Neural cell (in vitro differentiated cells): ENCODE data around the gene RUNX1. TPM values are rescaled to one million over a fixed set of nuclear protein-coding genes. Genes with fewer than 3 reads are reported as not detected.

Experiments
- H2AFZ ChIP-seq: fragments of 200-600, 300-800 bp; sonication (generic), shearing (Covaris generic); 2 replicates; pipeline ENCODE4 v1.6.0; 2014; ENCODE audit warnings: low read depth, mild to moderate bottlenecking, antibody characterized with exemption, low read length, moderate library complexity
- H3F3A ChIP-seq: fragments of 200-600 bp; shearing (Covaris generic); 2 replicates; pipeline ENCODE4 v1.6.1; 2016; ENCODE audit warnings: mild to moderate bottlenecking, moderate library complexity, mixed read lengths, antibody characterized with exemption, low read length; ENCODE audit not compliant: insufficient read depth, poor library complexity, severe bottlenecking
- H3K27ac ChIP-seq: fragments of 200-600, 300-800 bp; sonication (generic), shearing (Covaris generic); 2 replicates; pipeline ENCODE4 v1.5.1; 2014; ENCODE audit warnings: mild to moderate bottlenecking, low read length, moderate library complexity
- H3K27me3 ChIP-seq: fragments of 300-800, 200-600 bp; sonication (generic), shearing (Covaris generic); 2 replicates; pipeline ENCODE4 v1.6.0; 2014; ENCODE audit warnings: mild to moderate bottlenecking, low read depth, low read length, moderate library complexity; ENCODE audit not compliant: insufficient read depth
- H3K36me3 ChIP-seq: fragments of 300-800, 200-600 bp; sonication (generic), shearing (Covaris generic); 2 replicates; pipeline ENCODE4 v1.5.1; 2014; ENCODE audit warnings: mild to moderate bottlenecking, antibody characterized with exemption, low read length, moderate library complexity; ENCODE audit not compliant: insufficient read depth
- H3K4me2 ChIP-seq: fragments of 300-800, 200-600 bp; sonication (generic), shearing (Covaris generic); 2 replicates; pipeline ENCODE4 v1.6.0; 2014; ENCODE audit warnings: mild to moderate bottlenecking, low read length
- H3K4me3 ChIP-seq: fragments of 300-800, 200-600 bp; sonication (generic), shearing (Covaris generic); 2 replicates; pipeline ENCODE4 v1.5.1; 2014; ENCODE audit warnings: mild to moderate bottlenecking, low read length, moderate library complexity
- H3K79me2 ChIP-seq: fragments of 200-600 bp; shearing (Covaris generic); replicated peaks from 2 replicates; pipeline ENCODE4 v1.6.0; 2014; ENCODE audit warnings: mild to moderate bottlenecking, low read length, moderate library complexity; ENCODE audit not compliant: insufficient read depth
- H3K9ac ChIP-seq: fragments of 300-800, 200-600 bp; sonication (generic), shearing (Covaris generic); 2 replicates; pipeline ENCODE4 v1.6.1; 2016; ENCODE audit warnings: mild to moderate bottlenecking, low read length, mixed read lengths
- H3K9me2 ChIP-seq: fragments of 200-600 bp; shearing (Covaris generic); 2 replicates; pipeline ENCODE4 v1.6.1; 2016; ENCODE audit warnings: mild to moderate bottlenecking, low read length, mixed read lengths; ENCODE audit not compliant: insufficient read depth
- H3K9me3 ChIP-seq: fragments of 200-600, 300-800 bp; sonication (generic), shearing (Covaris generic); 2 replicates; pipeline ENCODE4 v1.6.1; 2016; ENCODE audit warnings: mild to moderate bottlenecking, mixed run types, low read length, moderate library complexity, mixed read lengths
- H4K20me1 ChIP-seq: fragments of 200-600 bp; shearing (Covaris generic); 2 replicates; pipeline ENCODE4 v1.6.1; 2016; ENCODE audit warnings: mild to moderate bottlenecking, mixed run types; ENCODE audit not compliant: insufficient read depth
- EP300 ChIP-seq: fragments of 450-650 bp; conservative IDR thresholded peaks from 2 replicates; pipeline ENCODE4 v1.6.1; 2014; ENCODE audit warnings: antibody characterized with exemption, mild to moderate bottlenecking, moderate library complexity; ENCODE audit not compliant: poor library complexity, severe bottlenecking
- EZH2 ChIP-seq: fragments of 200-600, 300-800 bp; shearing (Covaris generic), sonication (generic); IDR thresholded peaks from 2 replicates; pipeline ENCODE4 v1.6.1; 2014; ENCODE audit warnings: antibody characterized with exemption, low read length, borderline replicate concordance, mild to moderate bottlenecking; ENCODE audit not compliant: insufficient read depth, poor library complexity, severe bottlenecking
- MXI1 ChIP-seq: fragments of 450-650 bp; conservative IDR thresholded peaks from 2 replicates; pipeline ENCODE4 v1.6.1; 2014; ENCODE audit warnings: antibody characterized with exemption, mild to moderate bottlenecking; ENCODE audit not compliant: poor library complexity, severe bottlenecking
- POLR2AphosphoS5 ChIP-seq: IDR thresholded peaks from 2 replicates; pipeline ENCODE4 v1.6.1; 2012
- RAD21 ChIP-seq: fragments of 450-650 bp; conservative IDR thresholded peaks from 2 replicates; pipeline ENCODE4 v1.6.1; 2014; ENCODE audit warnings: antibody characterized with exemption, mild to moderate bottlenecking, moderate library complexity
- SMC3 ChIP-seq: fragments of 450-650 bp; conservative IDR thresholded peaks from 2 replicates; pipeline ENCODE4 v1.6.1; 2014; ENCODE audit warnings: antibody characterized with exemption, mild to moderate bottlenecking, moderate library complexity; ENCODE audit not compliant: poor library complexity
- TAF1 ChIP-seq: IDR thresholded peaks from 2 replicates; pipeline ENCODE4 v1.6.1; 2012; ENCODE audit warnings: low read depth
- polyA plus RNA-seq: library from polyadenylated mRNA; depleted of rRNA; stranded (reverse); fragments of >200 nt; gene quantifications from 2 replicates; pipeline ENCODE4 v1.2.3, GENCODE V29; 2014
- TF ChIP-seq, protein P1 (sequence below): IDR thresholded peaks from 2 replicates; pipeline ENCODE4 v1.6.1; 2012; ENCODE audit warnings: borderline replicate concordance
- TF ChIP-seq, protein P2 (sequence below): fragments of 450-650 bp; IDR thresholded peaks from 2 replicates; pipeline ENCODE4 v1.5.1; 2014; ENCODE audit warnings: antibody characterized with exemption, mild to moderate bottlenecking, moderate library complexity; ENCODE audit not compliant: poor library complexity, severe bottlenecking

Gene RUNX1
- polyA plus RNA-seq, 1 donor from 2014 or later: not detected

DNA sequence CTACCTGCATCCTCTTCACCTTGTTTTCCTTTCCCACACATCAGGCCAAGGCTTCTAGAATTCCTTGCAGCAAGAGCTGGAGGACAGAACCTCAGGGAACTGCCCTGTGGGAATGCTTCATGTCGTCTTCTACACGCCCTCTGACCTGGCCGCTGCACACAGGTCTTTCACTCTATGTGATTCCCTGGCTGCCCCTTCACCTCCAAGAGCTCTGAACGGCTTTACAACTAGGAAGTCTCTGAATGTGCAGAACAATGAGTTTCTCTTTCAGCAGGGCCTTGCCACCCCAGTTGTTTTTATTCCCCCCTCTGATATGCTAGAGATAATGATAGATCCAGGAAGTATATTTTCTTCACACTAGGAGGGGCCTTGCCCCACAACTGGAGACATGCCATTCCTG, 237.7 kb downstream of the RUNX1 start:
- Histone ChIP-seq H3K4me3 (no peak overlapping the region), H3K27ac (no peak overlapping the region), H3F3A (no peaks in the 10 kb centered on the region), H3K9ac (no peak overlapping the region), H3K4me2 (no peak overlapping the region), H3K9me3 (no peaks in the 10 kb centered on the region), H4K20me1 (peaks cover 2% of the 10 kb centered on the region), H3K36me3 (no peaks in the 10 kb centered on the region), H3K27me3 (no peaks in the 10 kb centered on the region), H3K9me2 (no peaks in the 10 kb centered on the region), H3K79me2 (no peaks in the 10 kb centered on the region), H2AFZ (no peak overlapping the region)
- TF ChIP-seq MXI1 (no peak), TAF1 (no peak), EP300 (no peak), SMC3 (no peak), RAD21 (no peak), EZH2 (no peak), POLR2AphosphoS5 (no peak)
- TF ChIP-seq, protein P1, sequence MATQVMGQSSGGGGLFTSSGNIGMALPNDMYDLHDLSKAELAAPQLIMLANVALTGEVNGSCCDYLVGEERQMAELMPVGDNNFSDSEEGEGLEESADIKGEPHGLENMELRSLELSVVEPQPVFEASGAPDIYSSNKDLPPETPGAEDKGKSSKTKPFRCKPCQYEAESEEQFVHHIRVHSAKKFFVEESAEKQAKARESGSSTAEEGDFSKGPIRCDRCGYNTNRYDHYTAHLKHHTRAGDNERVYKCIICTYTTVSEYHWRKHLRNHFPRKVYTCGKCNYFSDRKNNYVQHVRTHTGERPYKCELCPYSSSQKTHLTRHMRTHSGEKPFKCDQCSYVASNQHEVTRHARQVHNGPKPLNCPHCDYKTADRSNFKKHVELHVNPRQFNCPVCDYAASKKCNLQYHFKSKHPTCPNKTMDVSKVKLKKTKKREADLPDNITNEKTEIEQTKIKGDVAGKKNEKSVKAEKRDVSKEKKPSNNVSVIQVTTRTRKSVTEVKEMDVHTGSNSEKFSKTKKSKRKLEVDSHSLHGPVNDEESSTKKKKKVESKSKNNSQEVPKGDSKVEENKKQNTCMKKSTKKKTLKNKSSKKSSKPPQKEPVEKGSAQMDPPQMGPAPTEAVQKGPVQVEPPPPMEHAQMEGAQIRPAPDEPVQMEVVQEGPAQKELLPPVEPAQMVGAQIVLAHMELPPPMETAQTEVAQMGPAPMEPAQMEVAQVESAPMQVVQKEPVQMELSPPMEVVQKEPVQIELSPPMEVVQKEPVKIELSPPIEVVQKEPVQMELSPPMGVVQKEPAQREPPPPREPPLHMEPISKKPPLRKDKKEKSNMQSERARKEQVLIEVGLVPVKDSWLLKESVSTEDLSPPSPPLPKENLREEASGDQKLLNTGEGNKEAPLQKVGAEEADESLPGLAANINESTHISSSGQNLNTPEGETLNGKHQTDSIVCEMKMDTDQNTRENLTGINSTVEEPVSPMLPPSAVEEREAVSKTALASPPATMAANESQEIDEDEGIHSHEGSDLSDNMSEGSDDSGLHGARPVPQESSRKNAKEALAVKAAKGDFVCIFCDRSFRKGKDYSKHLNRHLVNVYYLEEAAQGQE: no peak
- TF ChIP-seq, protein P2, sequence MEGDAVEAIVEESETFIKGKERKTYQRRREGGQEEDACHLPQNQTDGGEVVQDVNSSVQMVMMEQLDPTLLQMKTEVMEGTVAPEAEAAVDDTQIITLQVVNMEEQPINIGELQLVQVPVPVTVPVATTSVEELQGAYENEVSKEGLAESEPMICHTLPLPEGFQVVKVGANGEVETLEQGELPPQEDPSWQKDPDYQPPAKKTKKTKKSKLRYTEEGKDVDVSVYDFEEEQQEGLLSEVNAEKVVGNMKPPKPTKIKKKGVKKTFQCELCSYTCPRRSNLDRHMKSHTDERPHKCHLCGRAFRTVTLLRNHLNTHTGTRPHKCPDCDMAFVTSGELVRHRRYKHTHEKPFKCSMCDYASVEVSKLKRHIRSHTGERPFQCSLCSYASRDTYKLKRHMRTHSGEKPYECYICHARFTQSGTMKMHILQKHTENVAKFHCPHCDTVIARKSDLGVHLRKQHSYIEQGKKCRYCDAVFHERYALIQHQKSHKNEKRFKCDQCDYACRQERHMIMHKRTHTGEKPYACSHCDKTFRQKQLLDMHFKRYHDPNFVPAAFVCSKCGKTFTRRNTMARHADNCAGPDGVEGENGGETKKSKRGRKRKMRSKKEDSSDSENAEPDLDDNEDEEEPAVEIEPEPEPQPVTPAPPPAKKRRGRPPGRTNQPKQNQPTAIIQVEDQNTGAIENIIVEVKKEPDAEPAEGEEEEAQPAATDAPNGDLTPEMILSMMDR: no peak

DNA sequence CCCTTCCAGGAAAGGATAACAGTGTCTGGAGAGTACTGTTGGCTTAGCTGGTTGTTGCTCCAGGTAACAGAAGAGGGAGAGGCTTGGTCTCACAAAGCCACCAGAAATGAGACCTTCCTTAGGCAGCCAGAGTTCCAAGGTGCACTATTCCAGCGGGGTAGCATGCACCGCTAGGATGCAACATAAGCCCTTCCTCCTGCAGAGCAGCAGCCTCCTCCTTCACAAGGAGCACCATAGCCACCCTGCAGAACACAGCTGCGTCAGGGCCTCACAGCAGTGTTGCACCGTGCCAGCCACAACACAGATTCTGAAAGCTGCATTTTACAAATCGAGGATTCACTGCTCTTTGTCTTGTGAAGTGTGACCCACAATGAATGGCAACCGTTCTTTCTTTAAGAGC, 238.3 kb downstream of the RUNX1 start:
- Histone ChIP-seq H3K4me2 (no peak overlapping the region), H3K4me3 (no peak overlapping the region), H3K9me2 (no peaks in the 10 kb centered on the region), H3K27me3 (no peaks in the 10 kb centered on the region), H3K9me3 (no peaks in the 10 kb centered on the region), H3F3A (no peaks in the 10 kb centered on the region), H4K20me1 (peaks cover 2% of the 10 kb centered on the region), H3K36me3 (no peaks in the 10 kb centered on the region), H3K79me2 (no peaks in the 10 kb centered on the region), H3K27ac (no peak overlapping the region), H2AFZ (no peak overlapping the region), H3K9ac (no peak overlapping the region)
- TF ChIP-seq, protein P1: no peak
- TF ChIP-seq RAD21: no peak
- no peak for TF ChIP-seq MXI1
- no peak for TF ChIP-seq TAF1
- TF ChIP-seq POLR2AphosphoS5: no peak
- no peak for TF ChIP-seq SMC3
- no peak for TF ChIP-seq EZH2
- TF ChIP-seq, protein P2: no peak
- TF ChIP-seq EP300: no peak
